NCI-H82 treated with DMSO at 0.1 percent for 48 hours (cell line): ENCODE measurements around the gene GPANK1.
A peak's percentile ranks its signal among the peaks of the same experiment; 100 is the strongest.
"Not testable (repeated sequence)": the region's sequence is repeated elsewhere in the genome, so short reads cannot be mapped to it uniquely, and the experiment has no call there.

Experiments
- DNase-seq: peaks from one replicate; lab custom pipeline; 2025; ENCODE audit not compliant: unreplicated experiment; lab: John Stamatoyannopoulos, UW

Gene GPANK1

GRCh38 chr6:31664790-31665500 lies at the start of gene GPANK1:
GPANK1 (minus strand) TSS chr6:31664997; CDS start chr6:31664478, 519 bp downstream.
- DNase-seq = peak; percentile 79

- no peak for DNase-seq
Measured at GRCh38 chr6:31713991-31714684, 49.3 kb upstream of the GPANK1 start.

- no peak for DNase-seq
Measured at GRCh38 chr6:31713465-31713864, 48.7 kb upstream of the GPANK1 start.

GRCh38 chr6:31712296-31712695 lies 47.5 kb upstream of the GPANK1 start:
- DNase-seq = no peak

- DNase-seq = no peak
Measured at GRCh38 chr6:31711233-31711632, 46.4 kb upstream of the GPANK1 start.

GRCh38 chr6:31710523-31711219 lies 45.9 kb upstream of the GPANK1 start:
- DNase-seq = no peak

- DNase-seq = not testable (repeated sequence)
Measured at GRCh38 chr6:31709157-31709556, 44.4 kb upstream of the GPANK1 start.

- no peak for DNase-seq
Measured at GRCh38 chr6:31708224-31708623, 43.4 kb upstream of the GPANK1 start.

- no peak for DNase-seq
Measured at GRCh38 chr6:31707701-31708100, 42.9 kb upstream of the GPANK1 start.

- no peak for DNase-seq
Measured at GRCh38 chr6:31706599-31706998, 41.8 kb upstream of the GPANK1 start, which contains the start of gene LY6G6F. LY6G6F (plus strand) TSS chr6:31706866; CDS start chr6:31706907, 41 bp downstream.

GRCh38 chr6:31705931-31706330 lies 41.1 kb upstream of the GPANK1 start:
- no peak for DNase-seq

- peak; percentile 89 for DNase-seq
Measured at GRCh38 chr6:31702819-31703716, 38.3 kb upstream of the GPANK1 start, which contains the start of gene ABHD16A. ABHD16A (minus strand) TSS chr6:31703324; CDS start chr6:31703281, 43 bp downstream.

- no peak for DNase-seq
Measured at GRCh38 chr6:31702405-31702818, 37.6 kb upstream of the GPANK1 start.

GRCh38 chr6:31701666-31702404 lies 37.0 kb upstream of the GPANK1 start:
- no peak for DNase-seq

- no peak for DNase-seq
Measured at GRCh38 chr6:31700740-31701401, 36.1 kb upstream of the GPANK1 start.

GRCh38 chr6:31697555-31697954 lies 32.8 kb upstream of the GPANK1 start:
- DNase-seq = no peak

GRCh38 chr6:31693535-31693934 lies 28.7 kb upstream of the GPANK1 start:
- DNase-seq = no peak

GRCh38 chr6:31692886-31693285 lies 28.1 kb upstream of the GPANK1 start:
- no peak for DNase-seq

GRCh38 chr6:31692353-31692752 lies 27.6 kb upstream of the GPANK1 start:
- DNase-seq = no peak
